Mucosa of stomach (tissue), 1 donor: ENCODE data around the gene BHMT2.

Experiments used
- H3K27me3 ChIP-seq: one replicate; pipeline ENCODE4 v1.7.0; 2013; ENCODE audit warnings: mild to moderate bottlenecking, low read length; ENCODE audit not compliant: control insufficient read depth, insufficient read depth
- H3K36me3 ChIP-seq: one replicate; pipeline ENCODE4 v1.7.0; 2013; ENCODE audit warnings: low read length; ENCODE audit not compliant: control insufficient read depth, insufficient read depth
- H3K4me1 ChIP-seq: one replicate; pipeline ENCODE4 v1.7.0; 2013; ENCODE audit warnings: mild to moderate bottlenecking, low read length; ENCODE audit not compliant: control insufficient read depth, insufficient read depth
- H3K4me3 ChIP-seq: one replicate; pipeline ENCODE4 v1.7.0; 2013; ENCODE audit warnings: low read length
- H3K9ac ChIP-seq: one replicate; pipeline ENCODE4 v1.7.0; 2013; ENCODE audit warnings: mild to moderate bottlenecking, low read length, moderate library complexity
- H3K9me3 ChIP-seq: one replicate; pipeline ENCODE4 v1.7.0; 2013; ENCODE audit warnings: mild to moderate bottlenecking, low read length, moderate library complexity; ENCODE audit not compliant: control insufficient read depth
- donor health status: Pancreatic carcinoma.

BHMT2 gene

DNA sequence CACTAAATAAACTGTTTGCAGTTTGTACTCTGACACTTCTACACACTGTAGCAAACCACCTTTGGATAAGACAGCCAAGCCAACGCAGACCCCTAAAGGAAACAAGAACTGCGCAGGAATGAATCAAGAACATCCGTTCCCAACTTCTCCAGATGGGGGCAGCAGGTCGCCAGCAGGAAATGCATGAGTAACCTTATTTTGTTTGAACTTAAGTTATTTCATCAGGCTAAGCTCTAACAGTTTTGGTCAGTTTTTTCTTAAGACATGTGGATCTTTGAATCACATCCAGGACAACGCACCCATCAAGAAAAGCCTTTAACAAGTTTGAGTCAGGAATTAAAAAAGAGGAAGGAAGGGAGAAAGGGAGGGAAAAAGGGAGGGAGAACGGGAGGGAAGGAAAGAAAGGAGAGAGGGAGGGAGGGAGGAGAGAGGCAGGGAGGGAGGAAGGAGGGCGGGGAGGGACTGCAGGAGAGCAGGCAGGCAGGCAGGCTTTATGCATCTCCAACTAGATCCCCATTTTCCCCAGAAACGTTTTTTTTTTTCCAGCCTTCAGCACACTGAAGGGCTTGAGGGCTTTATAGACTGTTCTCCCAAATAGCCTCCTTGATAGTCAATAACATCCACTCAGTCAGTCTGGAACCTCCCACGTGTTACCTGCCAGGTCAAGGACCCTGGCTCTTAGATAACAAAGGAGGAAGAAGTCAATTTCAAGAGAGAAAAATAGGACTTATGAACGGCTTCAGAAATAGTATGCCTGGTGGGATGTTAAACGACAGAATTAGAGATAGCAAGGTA, 64.3 kb downstream of the BHMT2 start:
- no peaks in the 10 kb centered on the region for H3K9me3 ChIP-seq

GRCh38 chr5:79135790-79136553, 66.4 kb downstream of the BHMT2 start:
- Histone ChIP-seq H3K27me3 (no peaks in the 10 kb centered on the region), H3K36me3 (no peaks in the 10 kb centered on the region), H3K4me1 (peaks cover 12% of the 10 kb centered on the region), H3K4me3 (no peak overlapping the region), H3K9me3 (no peaks in the 10 kb centered on the region), H3K9ac (no peak overlapping the region)

More for the DNA sequence above, 64.3 kb downstream of the BHMT2 start:
- H3K4me1 ChIP-seq = peaks cover 12% of the 10 kb centered on the region
- H3K36me3 ChIP-seq = no peaks in the 10 kb centered on the region
- no peaks in the 10 kb centered on the region for H3K27me3 ChIP-seq
- H3K9ac ChIP-seq = peak overlapping the region; percentile 45
- H3K4me3 ChIP-seq = no peak overlapping the region

GRCh38 chr5:79136618-79137017, 67.1 kb downstream of the BHMT2 start:
- no peaks in the 10 kb centered on the region for H3K27me3 ChIP-seq
- H3K9me3 ChIP-seq = no peaks in the 10 kb centered on the region
- H3K36me3 ChIP-seq = no peaks in the 10 kb centered on the region
- no peak overlapping the region for H3K4me3 ChIP-seq
- no peak overlapping the region for H3K9ac ChIP-seq
- peaks cover 12% of the 10 kb centered on the region for H3K4me1 ChIP-seq
